GM19324 (cell line): ENCODE measurements around the gene SEPTIN5.
"Not testable (repeated sequence)": the region's sequence is repeated elsewhere in the genome, so short reads cannot be mapped to it uniquely, and the experiment has no call there.

Experiments used
- ATAC-seq: cut with Tn5 transposase; IDR thresholded peaks from one replicate; pipeline ENCODE4 v1.9.1; 2021; ENCODE audit warnings: mild to moderate bottlenecking, moderate library complexity; ENCODE audit not compliant: unreplicated experiment, low FRiP score

SEPTIN5 gene

DNA sequence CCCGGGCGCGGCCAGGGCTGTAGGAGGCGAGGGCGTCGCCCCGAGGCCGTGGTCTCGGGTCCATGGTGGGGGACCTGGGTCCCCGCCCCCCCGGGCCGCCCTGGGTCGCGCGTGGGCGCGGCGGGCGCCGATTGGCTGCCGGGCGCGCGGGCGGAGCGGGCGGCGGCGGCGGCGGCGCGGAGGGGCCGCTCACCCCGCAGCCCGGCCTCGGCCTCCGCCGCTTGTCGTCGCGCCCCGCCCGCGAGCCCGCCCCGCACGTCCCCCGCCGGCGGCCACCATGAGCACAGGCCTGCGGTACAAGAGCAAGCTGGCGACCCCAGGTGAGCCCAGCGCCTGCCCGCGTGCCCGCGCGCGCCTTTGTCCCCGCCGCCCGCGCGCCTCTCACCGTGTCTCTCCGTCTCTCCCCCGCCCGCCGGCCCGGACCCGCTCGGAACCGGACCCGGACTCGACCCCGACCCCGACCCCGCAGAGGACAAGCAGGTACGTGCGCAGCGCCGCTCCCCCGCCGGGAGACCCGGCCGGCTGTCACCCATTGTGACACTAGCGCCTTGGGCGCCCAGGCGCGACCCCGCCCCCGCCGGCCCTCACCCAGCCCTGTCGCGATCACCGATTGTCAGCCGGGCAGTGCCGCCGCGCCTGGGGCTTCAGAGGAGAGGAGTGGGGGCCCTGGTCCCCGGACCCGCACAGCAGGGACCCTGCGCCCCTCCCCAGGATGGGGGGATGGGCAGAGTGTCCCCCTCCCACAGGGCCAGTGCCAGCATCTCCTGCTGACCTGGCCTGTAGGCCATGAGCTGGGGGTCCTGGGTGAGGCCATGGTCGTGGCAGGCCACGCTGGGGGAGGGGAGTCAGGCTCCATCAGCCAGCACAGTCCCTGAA is at the start of gene SEPTIN5:
Gene SEPTIN5, plus strand, starts transcription at position 192 of the 876 bp plus-strand sequence. Its CDS starts 86 bp downstream, at position 278.
- no peak for ATAC-seq

DNA sequence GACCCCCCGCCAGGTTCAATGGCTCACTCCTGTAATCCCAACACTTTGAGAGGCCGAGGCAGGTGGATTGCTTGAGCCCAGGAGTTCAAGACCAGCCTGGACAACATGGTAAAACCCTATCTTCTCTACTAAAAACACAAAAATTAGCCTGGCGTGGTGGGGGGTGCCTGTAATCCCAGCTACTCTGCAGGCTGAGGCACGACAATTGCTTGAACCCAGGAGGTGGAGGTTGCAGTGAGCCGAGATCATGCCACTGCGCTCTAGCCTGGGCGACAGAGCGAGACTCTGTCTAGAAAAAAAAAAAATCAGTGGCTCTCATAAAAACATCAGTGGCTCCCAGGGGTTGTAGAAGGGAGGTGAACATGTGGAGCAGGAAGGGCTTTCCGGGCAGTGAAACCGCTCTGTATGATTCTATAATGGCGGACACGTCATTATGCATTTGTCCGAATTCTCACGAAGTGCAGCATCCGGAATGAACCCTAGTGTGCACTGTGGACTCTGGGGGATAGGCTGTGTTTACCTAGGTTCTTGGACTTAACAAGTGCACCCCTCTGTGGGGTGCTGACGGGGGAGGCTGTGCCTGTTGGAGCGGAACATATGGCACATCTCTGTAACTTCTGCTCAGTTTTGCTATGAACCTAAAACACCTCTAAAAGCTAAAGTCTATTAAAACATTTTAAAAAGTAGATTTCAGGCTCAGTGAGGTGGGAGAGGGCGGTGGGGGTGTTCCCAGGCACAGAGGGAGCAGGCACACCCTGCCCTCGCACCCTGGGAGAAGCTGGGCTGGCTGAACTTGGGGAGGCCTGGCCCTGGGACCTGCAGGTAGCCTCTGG is 49.1 kb upstream of the SEPTIN5 start:
- no peak for ATAC-seq

DNA sequence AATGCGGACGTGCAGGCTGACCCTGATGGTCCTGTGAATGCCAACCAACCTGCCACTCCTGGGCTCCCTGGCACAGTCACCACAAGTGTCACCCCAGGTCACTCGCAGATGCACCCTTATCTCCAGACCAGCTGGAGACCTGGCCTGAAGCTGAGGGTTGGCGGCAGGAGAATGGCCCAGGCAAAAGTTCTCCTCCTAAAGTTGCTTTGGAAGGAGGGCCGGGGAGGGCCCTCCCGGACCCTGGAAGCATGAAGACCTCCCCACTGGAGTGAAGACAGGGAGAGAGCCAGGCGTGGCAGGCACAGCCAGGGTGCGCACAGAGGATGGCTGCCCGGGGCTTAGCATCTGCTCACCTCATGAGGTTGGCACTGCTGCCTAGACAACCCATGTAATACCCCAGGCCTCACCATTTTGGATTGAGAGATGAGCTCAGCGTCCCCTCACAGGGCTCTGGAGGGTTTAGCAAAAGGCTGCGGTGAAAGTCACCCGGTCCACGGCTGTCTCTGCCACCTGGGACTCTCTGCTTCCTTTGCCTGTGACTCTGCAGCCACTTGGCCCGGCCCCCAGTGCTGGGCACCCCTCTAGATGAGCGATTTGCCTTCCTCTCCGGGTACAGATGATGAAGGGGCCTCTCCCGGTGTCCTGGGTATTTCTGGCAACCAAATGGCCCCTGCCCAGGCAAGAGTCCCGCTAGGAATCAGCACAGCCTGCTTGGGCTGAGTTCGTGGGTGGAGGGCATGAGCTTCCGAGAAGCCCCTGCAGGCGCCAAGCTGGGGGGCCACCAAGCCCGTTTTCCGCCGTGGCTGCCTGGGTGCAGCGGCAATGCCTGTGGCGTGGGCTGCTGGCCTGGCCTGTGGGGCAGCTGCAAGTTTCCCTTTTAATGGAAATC is 48.3 kb upstream of the SEPTIN5 start:
- no peak for ATAC-seq

DNA sequence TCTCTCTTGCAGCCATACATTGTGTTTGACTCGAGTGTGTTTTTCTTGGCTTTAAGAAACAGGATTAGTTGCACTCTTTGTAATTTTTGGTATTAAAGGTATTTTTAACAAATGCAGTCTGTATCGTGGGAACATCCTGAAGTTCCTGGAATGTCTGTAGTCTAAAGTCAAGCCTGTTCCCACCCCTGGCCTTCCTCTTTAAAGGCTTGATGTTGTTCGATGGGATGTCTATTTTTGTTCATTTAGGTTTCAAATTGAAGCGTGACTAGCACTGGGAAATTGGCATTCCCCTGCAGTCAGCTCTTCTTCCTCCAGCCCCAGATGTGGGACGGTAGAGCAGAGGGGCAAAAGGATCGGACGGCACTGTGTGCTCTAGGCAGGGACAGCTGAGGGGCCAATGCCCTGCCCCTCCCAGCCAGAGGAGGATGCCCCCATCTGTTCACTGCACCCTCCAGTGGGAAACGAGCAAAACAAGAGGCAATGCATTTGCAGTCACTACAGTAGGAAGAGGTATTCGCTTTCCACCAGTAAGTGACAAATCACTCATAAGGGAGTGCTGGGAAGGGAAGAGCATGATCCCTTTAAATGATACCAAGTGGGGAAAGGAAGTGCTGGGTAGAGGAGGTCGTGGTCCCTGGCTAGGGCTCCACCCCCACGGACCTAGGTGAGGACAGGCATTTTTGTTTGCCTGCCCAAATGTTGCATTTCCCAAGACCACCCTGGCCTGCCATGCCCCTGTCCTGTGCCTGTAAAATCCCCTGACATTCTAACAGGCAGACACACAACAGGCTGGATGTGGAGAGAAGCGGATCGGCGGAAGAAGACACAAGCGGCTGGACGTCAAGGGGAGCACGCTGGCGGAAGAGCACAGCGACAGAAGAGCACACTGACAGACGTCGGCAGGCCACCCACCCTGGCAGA is 47.4 kb upstream of the SEPTIN5 start:
- no peak for ATAC-seq

DNA sequence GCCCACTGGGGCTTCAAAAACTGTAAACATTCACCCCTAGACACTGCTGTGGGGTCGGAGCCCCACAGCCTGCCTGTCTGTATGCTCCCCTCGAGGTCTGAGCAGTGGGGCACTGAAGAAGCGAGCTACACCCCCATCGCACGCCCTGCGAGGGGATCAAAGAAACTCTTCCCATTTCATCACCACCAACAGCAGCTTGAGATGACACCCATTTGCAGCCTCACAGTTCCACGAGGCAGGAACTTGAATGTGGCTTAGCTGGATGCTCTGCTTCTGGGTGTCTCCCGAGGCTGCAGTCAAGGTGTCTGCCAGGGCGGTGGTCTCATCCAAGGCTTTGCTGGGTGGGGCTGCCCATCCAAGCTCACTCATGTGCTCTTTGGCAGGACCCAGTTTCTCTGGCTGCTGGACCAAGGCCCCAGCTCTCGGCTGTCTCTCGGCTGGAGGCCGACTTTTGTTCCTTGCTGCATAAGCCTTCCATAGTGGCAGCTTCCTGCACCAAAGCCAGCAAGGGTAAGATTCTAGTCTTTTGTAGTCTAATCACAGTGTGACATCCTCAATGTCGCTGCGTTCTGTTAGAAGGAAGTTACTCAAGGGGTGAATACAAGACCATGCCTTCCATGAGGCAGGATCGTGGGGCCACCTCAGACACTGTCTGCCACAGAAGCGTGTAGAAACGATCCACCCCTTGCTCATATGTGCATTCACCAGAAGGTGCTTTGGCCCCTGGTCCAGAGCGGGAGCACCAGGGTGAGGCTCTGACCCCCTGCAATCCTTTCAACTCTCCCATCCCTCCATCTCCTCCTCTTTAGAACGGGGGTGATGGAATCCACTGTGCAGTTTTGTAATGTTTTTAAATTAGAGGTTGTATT is 46.2 kb upstream of the SEPTIN5 start:
- ATAC-seq, result no peak

DNA sequence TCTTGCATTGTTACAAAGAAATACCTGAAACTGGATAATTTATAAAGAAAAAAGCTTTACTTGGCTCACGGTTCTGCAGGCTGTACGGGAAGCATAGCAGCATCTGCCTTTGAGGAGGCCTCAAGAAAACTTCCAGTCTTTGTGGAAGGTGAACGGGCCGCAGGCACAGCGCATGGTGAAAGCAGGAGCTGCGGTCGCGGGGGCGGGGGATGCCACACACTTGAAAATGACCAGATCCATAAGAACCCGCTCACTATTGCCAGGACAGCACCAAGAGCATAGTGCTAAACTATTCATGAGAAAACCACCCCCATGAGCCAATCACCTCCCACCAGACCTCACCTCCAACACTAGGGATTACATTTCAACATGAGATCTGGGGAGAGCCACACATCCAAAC is 45.6 kb upstream of the SEPTIN5 start:
- no peak for ATAC-seq

DNA sequence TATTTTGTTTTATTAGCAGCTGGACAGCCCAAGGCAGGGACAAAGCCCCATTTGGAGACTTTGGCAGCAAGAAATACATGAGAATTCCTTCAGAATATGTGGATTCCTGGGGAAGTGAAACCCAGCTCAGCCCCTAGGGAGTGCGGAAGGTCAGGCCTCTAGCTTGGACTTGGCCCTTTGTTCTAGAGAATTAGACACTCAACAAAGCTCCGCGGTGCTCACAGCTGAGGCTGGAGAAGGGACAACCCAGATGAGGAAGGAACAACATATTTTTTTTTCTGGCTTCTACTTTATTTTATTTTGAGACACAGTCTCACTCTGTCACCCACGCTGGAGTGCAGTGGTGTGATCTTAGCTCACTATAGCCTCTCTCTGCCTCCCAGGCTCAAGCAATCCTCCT is 44.7 kb upstream of the SEPTIN5 start:
- ATAC-seq, result no peak

DNA sequence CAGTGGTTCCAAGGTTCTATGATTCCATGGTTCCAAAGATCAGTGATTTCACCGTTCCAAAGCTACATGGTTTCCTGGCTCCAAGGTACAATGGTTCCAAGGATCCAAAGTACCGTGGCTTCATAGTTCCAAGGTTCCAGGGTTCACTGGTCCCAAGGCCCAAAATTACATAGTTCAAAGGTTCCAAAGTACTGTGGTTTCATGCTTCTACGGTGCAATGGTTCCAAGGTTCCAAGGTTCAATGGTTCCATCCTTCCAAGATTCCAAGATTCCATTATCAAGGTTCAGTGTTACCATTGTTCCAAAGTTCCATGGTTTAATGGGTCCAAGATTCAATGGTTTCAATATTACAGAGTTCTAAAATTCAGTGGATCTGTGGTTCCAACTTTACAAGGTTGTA is 43.0 kb upstream of the SEPTIN5 start:
- ATAC-seq, result no peak

DNA sequence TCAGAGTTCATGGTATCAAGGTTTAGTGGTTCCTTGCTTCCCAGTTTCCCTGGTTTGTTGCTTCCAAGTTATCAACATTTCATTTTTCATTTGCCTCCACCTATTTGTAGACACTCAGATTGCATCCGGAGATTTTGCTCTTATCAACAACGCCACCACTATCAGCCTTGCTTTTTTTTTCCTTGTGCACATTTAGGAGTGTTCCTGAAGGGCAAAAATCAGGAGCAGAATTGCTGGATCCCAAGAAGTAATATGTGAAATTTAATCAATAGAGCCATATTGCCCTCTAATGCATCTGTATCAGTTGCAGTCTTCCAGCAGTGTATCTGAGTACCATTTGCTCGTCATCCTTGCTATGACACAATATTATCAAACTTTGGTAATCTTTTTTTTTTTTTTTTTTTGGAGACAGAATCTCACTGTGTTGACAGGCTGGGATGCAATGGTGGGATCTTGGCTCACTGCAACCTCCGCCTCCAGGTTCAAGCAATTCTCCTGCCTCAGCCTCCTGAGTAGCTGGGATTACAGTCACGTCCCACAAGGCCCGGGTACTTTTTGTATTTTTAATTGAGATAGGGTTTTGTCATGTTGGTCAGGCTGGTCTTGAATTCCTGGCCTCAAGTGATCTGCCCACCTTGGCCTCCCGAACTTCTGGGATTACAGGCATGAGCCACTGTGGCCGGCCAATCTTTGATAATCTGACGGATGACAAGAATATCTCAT is 42.1 kb upstream of the SEPTIN5 start:
- ATAC-seq, result no peak

DNA sequence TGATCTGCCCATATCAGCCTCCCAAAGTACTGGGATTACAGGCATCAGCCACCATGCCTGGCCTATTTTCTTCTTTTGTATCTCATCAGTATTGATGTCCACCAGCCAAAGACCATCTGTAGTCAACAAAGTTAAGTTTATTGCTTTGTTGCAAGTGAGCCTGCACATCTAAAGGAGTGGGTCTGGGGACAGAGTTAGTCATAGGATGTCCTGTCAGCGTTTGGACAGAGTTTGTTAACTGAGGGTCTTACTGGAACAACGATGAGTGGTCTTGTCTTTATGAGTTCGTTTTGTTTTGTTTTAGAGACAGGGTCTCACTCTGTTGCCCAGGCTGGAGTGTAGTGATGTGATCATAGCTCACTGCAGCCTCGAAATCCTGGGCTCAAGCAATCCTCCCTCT is 40.6 kb upstream of the SEPTIN5 start:
- no peak for ATAC-seq

DNA sequence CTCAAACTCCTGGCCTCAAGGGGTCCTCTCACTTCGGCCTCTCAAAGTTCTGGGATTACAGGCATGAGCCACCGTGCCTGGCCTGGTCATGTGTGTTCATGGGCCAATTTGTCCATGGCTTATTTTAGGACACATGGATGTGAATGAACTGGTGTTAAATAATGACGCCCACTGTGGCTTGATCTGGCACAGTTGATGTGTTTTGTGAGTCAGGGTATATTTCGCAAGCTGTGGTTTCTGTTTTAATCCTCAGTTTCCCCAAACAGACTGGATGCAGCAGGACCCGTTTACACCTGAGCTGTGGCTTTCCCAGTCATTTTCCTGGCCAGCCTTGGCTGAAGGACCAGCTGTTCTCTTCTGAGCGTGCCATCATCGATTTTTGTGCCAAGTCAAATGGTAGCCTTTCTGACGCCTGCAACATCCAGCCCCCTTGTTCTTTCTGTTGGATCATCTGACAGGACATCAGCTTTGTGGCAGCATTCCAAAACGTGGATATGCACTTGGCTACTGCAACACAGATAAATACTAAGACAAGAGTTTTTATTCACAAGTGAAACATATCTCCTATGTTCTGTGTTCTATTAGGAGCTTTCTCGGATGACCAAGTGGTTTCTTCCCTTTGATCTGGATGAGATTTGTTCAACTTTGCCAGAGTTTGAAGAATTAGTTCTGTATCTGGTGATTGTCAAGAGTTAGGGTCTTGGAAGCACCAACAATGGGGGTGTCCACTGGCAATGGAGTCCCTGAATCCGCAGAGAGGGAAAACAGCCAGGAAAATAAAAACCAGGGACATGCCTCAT is 40.0 kb upstream of the SEPTIN5 start:
- no peak for ATAC-seq

DNA sequence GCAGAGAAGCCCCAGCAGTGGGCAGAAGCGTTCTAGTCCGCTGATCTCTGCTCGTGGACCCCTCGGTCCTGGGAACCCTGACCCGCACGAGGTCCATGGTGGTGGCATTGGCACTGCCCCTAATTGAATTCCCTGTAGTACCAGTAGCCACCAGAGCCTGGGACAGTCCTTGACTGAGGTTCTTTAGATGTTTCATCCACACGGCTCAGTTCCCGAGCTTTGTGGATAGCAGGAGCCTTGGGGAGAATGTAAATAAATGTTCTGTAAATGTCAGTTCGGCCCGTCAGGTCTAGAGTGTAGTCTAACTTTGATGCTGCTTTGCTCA is 39.4 kb upstream of the SEPTIN5 start:
- no peak for ATAC-seq

DNA sequence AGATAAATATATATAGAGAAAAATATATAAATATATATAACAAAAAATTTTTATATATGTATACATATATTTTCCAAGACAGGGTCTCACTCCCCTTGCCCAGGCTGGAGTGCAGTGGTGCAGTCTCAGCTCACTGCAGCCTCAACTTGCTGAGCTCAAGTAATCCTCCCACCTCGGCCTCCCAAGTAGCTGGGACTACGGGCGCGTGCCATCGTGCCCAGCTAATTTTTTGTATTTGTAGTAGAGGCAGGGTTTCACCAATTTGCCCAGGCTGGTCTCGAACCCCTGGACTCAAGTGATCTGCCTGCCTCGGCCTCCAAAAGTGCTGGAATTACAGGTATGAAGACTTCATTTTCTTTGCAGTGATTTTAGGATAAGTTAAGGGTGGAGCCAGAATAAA is 38.9 kb upstream of the SEPTIN5 start:
- no peak for ATAC-seq

DNA sequence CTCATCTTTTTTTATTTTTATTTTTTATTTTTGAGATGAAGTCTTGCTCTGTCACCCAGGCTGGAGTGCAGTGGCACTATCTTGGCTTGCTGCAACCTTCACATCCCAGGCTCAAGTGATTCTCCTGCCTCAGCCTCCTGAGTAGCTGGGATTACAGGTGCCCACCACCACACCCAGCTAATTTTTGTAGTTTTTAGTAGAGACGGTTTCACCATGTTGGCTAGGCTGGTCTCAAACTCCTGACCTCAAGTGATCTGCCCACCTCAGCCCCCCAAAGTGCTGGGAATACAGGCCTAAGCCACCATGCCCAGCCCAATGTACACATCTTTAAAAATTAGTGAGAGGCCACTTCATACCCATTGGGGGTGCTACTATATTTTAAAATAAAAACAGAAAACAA is 37.9 kb upstream of the SEPTIN5 start:
- not testable (repeated sequence) for ATAC-seq

DNA sequence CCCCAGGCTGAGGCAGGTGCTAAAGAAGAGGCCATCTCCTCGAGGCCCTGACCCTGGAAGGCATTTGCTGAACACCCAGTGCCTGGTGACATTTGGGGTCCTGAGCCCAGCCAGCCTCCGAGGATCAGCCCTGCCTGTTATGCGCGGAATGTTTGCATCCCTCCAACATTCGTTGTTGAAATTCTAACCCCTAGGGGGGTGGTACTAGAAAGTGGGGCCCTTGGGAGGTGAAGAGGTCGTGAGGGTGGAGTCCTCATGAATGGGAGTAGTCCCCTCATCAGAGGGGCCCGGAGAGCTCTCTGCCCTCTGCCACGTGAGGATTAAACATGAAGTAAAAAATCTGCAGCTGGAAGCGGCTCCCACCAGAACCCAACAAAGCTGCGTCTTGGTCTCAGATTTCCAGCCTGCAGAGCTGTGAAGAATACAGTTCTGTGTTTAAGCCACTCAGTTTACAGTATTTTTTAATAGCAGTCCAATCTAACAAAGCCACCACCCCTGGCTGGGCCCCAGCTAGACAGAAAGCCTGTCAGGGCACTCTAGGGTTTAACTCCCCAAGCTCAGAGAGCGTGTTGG is 35.3 kb upstream of the SEPTIN5 start:
- ATAC-seq, result no peak

DNA sequence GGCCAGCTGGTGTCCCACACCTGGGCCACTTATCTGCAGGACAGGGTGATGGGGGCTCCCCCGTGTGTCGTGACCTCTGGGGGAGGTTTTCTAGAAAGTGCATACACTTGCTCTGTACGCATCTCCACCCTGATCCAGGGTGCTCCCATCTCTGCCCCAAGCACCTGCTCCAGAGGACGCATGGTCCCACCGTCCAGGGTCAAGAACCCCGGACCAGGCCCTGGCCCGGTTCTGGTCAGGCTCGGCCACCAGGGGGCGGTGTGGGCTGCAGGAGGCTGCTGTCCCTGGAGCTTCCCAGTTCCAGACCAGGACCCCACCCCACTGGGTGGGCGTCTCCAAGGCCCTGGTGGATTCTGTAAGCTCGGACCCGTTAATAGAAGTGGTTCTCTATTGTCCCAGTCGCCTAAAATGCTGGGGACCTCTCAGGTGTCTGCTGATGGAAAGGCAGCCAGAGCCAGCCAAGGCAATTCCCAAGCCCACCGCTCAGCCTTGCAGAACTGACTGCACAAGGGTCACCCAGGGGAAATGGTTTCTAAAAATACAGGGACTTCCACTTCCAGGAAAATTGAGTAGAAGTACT is 34.7 kb upstream of the SEPTIN5 start:
- ATAC-seq, result no peak
